HEK293 (cell line): Measurements from ENCODE around the gene TAPBPL.

Experiments
- CTCF ChIA-PET: fragments of 350-600 bp; formaldehyde crosslinking; extraction: SDS; loops from one replicate; lab custom pipeline; 2021; ENCODE audit warnings: antibody characterized with exemption; lab: Yijun Ruan, JAX
- POLR2A ChIA-PET: fragments of 300-600 bp; formaldehyde crosslinking; extraction: SDS; loops from one replicate; lab custom pipeline; 2020; ENCODE audit warnings: antibody characterized with exemption, inconsistent platforms; lab: Yijun Ruan, JAX
- H3K27ac ChIP-seq: fragments of 200-500 bp; sonication (Bioruptor generic); 2 replicates; pipeline ENCODE4 v1.5.1; 2014; ENCODE audit warnings: low read depth, low read length, control low read depth, inconsistent platforms; ENCODE audit errors: extremely low read depth
- H3K36me3 ChIP-seq, 2 experiments: fragments of 200-500 bp in 1 of 2; sonication (Bioruptor generic) in 1 of 2; 1 replicate in 1 of 2; 2 replicates in 1 of 2; pipeline ENCODE4 v1.5.1; 2014 to 2017; ENCODE audit warnings: inconsistent platforms in 2 of 2, low read length in 2 of 2; ENCODE audit not compliant: control insufficient read depth in 2 of 2, insufficient read depth in 1 of 2
- H3K4me1 ChIP-seq: fragments of 200-500 bp; sonication (Bioruptor generic); 2 replicates; pipeline ENCODE4 v1.5.1; 2014; ENCODE audit warnings: mild to moderate bottlenecking, low read length, inconsistent platforms; ENCODE audit not compliant: control insufficient read depth, insufficient read depth
- H3K4me3 ChIP-seq: 2 replicates; pipeline ENCODE4 v1.5.1; 2011; ENCODE audit warnings: low read depth, mild to moderate bottlenecking, control low read depth, low read length, moderate library complexity
- H3K9me3 ChIP-seq: fragments of 200-500 bp; sonication (Bioruptor generic); 2 replicates; pipeline ENCODE4 v1.5.1; 2014; ENCODE audit warnings: low read depth, low read length, inconsistent platforms; ENCODE audit not compliant: control insufficient read depth, insufficient read depth
- FEZF1 ChIP-seq: fragments of 450-650 bp; formaldehyde crosslinking; IDR thresholded peaks from 2 replicates; pipeline ENCODE4 v1.5.1; 2016; ENCODE audit warnings: missing biosample characterization, missing genetic modification characterization
- KLF7 ChIP-seq: fragments of 450-650 bp; formaldehyde crosslinking; IDR thresholded peaks from 2 replicates; pipeline ENCODE4 v1.5.1; 2016; ENCODE audit warnings: missing biosample characterization, missing genetic modification characterization, borderline replicate concordance
- PRDM4 ChIP-seq: fragments of 450-650 bp; formaldehyde crosslinking; IDR thresholded peaks from 2 replicates; pipeline ENCODE4 v1.5.1; 2017; ENCODE audit warnings: missing biosample characterization, missing genetic modification characterization
- REPIN1 ChIP-seq: fragments of 450-650 bp; formaldehyde crosslinking; IDR thresholded peaks from 2 replicates; pipeline ENCODE4 v1.5.1; 2017; ENCODE audit warnings: missing biosample characterization, missing genetic modification characterization, low read depth
- SCRT2 ChIP-seq: fragments of 450-650 bp; formaldehyde crosslinking; IDR thresholded peaks from 2 replicates; pipeline ENCODE4 v1.5.1; 2016; ENCODE audit warnings: missing biosample characterization, missing genetic modification characterization
- SETDB1 ChIP-seq: IDR thresholded peaks from one replicate; pipeline ENCODE4 v1.6.1; 2017; ENCODE audit warnings: mild to moderate bottlenecking, low read length, moderate library complexity, mixed read lengths; ENCODE audit not compliant: insufficient read length
- SP2 ChIP-seq: fragments of 450-650 bp; formaldehyde crosslinking; IDR thresholded peaks from 2 replicates; pipeline ENCODE4 v1.5.1; 2016; ENCODE audit warnings: missing biosample characterization, missing genetic modification characterization
- ZBTB11 ChIP-seq: fragments of 450-650 bp; formaldehyde crosslinking; conservative IDR thresholded peaks from 2 replicates; pipeline ENCODE4 v1.5.1; 2016; ENCODE audit warnings: low read depth, missing biosample characterization, missing genetic modification characterization
- ZBTB17 ChIP-seq: fragments of 450-650 bp; formaldehyde crosslinking; IDR thresholded peaks from 2 replicates; pipeline ENCODE4 v1.5.1; 2016; ENCODE audit warnings: missing biosample characterization, missing genetic modification characterization
- ZNF10 ChIP-seq: fragments of 450-650 bp; formaldehyde crosslinking; IDR thresholded peaks from 2 replicates; pipeline ENCODE4 v1.5.1; 2017; ENCODE audit warnings: missing biosample characterization, missing genetic modification characterization
- ZNF18 ChIP-seq: fragments of 450-650 bp; formaldehyde crosslinking; IDR thresholded peaks from 2 replicates; pipeline ENCODE4 v1.5.1; 2016; ENCODE audit warnings: missing biosample characterization, missing genetic modification characterization
- ZNF350 ChIP-seq: fragments of 450-650 bp; formaldehyde crosslinking; IDR thresholded peaks from 2 replicates; pipeline ENCODE4 v1.5.0; 2017; ENCODE audit warnings: missing biosample characterization, mild to moderate bottlenecking, missing genetic modification characterization
- ZNF398 ChIP-seq: fragments of 450-650 bp; formaldehyde crosslinking; IDR thresholded peaks from 2 replicates; pipeline ENCODE4 v1.5.1; 2017; ENCODE audit warnings: missing biosample characterization, missing genetic modification characterization
- ZNF514 ChIP-seq: fragments of 450-650 bp; formaldehyde crosslinking; IDR thresholded peaks from 2 replicates; pipeline ENCODE4 v1.5.1; 2016; ENCODE audit warnings: missing biosample characterization, missing genetic modification characterization
- ZNF558 ChIP-seq: fragments of 450-650 bp; formaldehyde crosslinking; IDR thresholded peaks from 2 replicates; pipeline ENCODE4 v1.5.1; 2016; ENCODE audit warnings: missing biosample characterization, missing genetic modification characterization
- ZNF580 ChIP-seq: fragments of 450-650 bp; formaldehyde crosslinking; IDR thresholded peaks from 2 replicates; pipeline ENCODE4 v1.5.1; 2016; ENCODE audit warnings: missing biosample characterization, missing genetic modification characterization
- ZNF629 ChIP-seq: fragments of 450-650 bp; formaldehyde crosslinking; IDR thresholded peaks from 2 replicates; pipeline ENCODE4 v1.5.1; 2017; ENCODE audit warnings: missing biosample characterization, missing genetic modification characterization
- ZNF639 ChIP-seq: fragments of 450-650 bp; formaldehyde crosslinking; IDR thresholded peaks from 2 replicates; pipeline ENCODE4 v1.5.1; 2016; ENCODE audit warnings: missing biosample characterization, missing genetic modification characterization
- ZNF664 ChIP-seq: fragments of 450-650 bp; formaldehyde crosslinking; IDR thresholded peaks from 2 replicates; pipeline ENCODE4 v1.5.1; 2016; ENCODE audit warnings: missing biosample characterization, missing genetic modification characterization
- ZSCAN16 ChIP-seq: fragments of 450-650 bp; formaldehyde crosslinking; IDR thresholded peaks from 2 replicates; pipeline ENCODE4 v1.5.1; 2016; ENCODE audit warnings: missing biosample characterization, missing genetic modification characterization

The TAPBPL gene

GRCh38 chr12:6440391-6440790, 11.5 kb upstream of the TAPBPL start:
- TF ChIP-seq ZNF514 (tag by site-specific recombination) (no peak), ZNF18 (tag by site-specific recombination) (no peak), REPIN1 (tag by site-specific recombination) (no peak), ZNF398 (no peak), ZNF639 (tag by site-specific recombination) (no peak), ZBTB17 (tag by site-specific recombination) (no peak), SCRT2 (tag by site-specific recombination) (no peak), ZNF10 (tag by site-specific recombination) (no peak)
- Histone ChIP-seq H3K27ac (no peak overlapping the region), H3K36me3 (no peaks in the 10 kb centered on the region), H3K9me3 (no peaks in the 10 kb centered on the region), H3K4me1 (no peaks in the 10 kb centered on the region), H3K4me3 (no peak overlapping the region)
- POLR2A ChIA-PET = interaction anchor here (1.0 kb wide), 1 partner anchor 30 kb away, joined by 3 read pairs; the partner anchor contains the start of gene VAMP1
- CTCF ChIA-PET = interaction anchor here (0.6 to 1.4 kb wide), 2 partner anchors 25 to 656 kb away, joined by 3 to 7 read pairs; no protein-coding TSS in a partner anchor

- H3K36me3 ChIP-seq = no peaks in the 10 kb centered on the region
- ChIA-PET POLR2A (interaction anchor here (1.7 to 2.0 kb wide), 2 partner anchors 16 to 28 kb away, joined by 4 to 5 read pairs; partner anchors contain the start of gene VAMP1), CTCF (interaction anchor here (0.7 to 1.5 kb wide), 5 partner anchors 14 to 114 kb away, joined by 3 to 9 read pairs (median 4); no protein-coding TSS in a partner anchor)
- H3K9me3 ChIP-seq = no peaks in the 10 kb centered on the region
- H3K27ac ChIP-seq = no peak overlapping the region
- H3K4me1 ChIP-seq = no peaks in the 10 kb centered on the region
- H3K4me3 ChIP-seq = no peak overlapping the region
- TF ChIP-seq FEZF1 (tag by site-specific recombination) = no peak
- no peak for TF ChIP-seq ZNF664
- TF ChIP-seq KLF7 (tag by site-specific recombination) = no peak
- TF ChIP-seq PRDM4 (tag by site-specific recombination) = no peak
- TF ChIP-seq ZSCAN16 (tag by site-specific recombination) = no peak
- no peak for TF ChIP-seq ZBTB11
- no peak for TF ChIP-seq ZNF10 (tag by site-specific recombination)
- TF ChIP-seq ZNF350 = no peak
- no peak for TF ChIP-seq ZNF580 (tag by site-specific recombination)
- TF ChIP-seq ZNF558 (tag by site-specific recombination) = no peak
- no peak for TF ChIP-seq ZNF629 (tag by site-specific recombination)
- TF ChIP-seq SP2 (tag by site-specific recombination) = no peak
- no peak for TF ChIP-seq SETDB1
These were observed 9.0 kb upstream of the TAPBPL start for GRCh38 chr12:6442836-6443235.
